Amniotic epithelial cell (primary cell): ENCODE data around the gene GPT2.
"Not testable (repeated sequence)": the region's sequence is repeated elsewhere in the genome, so short reads cannot be mapped to it uniquely, and the experiment has no call there.

Source experiments
- DNase-seq: peaks from one replicate; pipeline ENCODE4 v3.0.0-alpha.2; 2010; ENCODE audit warnings: low read depth

The GPT2 gene

GRCh38 chr16:46923513-46924295 is 39.5 kb downstream of the GPT2 start:
- no peak for DNase-seq

DNA sequence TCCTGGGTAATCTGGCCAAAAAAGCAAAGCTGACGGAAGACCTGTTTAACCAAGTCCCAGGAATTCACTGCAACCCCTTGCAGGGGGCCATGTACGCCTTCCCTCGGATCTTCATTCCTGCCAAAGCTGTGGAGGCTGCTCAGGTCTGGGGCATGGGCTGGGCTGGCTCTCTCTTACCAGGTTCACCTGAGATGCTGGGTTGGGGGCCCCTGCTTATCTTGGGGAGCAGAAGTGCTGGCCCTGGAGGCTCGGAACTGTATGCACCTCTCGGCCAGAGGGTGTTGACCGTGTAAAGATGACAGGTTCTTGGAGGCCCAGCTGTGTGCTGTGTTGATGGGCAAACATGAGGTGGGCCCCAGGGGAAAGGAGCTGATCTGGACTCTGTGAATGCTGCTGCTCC is 40.2 kb downstream of the GPT2 start:
- no peak for DNase-seq

- DNase-seq = no peak
Measured at GRCh38 chr16:46926470-46927225, 42.5 kb downstream of the GPT2 start.

- DNase-seq = no peak
Measured at GRCh38 chr16:46927273-46927672, 43.1 kb downstream of the GPT2 start.

GRCh38 chr16:46928811-46929210 is 44.6 kb downstream of the GPT2 start:
- no peak for DNase-seq

GRCh38 chr16:46929378-46930332 is 45.5 kb downstream of the GPT2 start:
- DNase-seq = peak; percentile 36

DNA sequence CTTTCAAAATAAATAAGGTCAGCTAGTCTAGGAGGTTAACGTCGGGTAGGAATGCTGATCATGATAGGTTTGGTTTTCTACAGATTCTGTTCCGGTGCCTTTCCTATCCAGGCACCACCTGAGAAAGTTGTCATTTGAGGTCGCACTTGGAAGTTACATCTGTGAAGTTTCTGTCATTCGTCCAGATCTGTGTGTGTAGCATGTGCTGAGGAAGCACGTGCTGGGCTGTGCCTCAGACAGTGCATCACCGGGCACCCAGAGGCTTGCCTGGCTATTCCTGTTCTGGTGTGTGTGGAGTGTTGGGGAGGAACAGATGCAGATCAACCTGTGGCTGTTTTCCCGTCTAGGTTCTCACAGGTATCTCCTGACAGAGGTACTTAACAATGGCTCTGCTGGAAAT is 46.7 kb downstream of the GPT2 start:
- no peak for DNase-seq

GRCh38 chr16:46932802-46933201 is 48.6 kb downstream of the GPT2 start:
- no peak for DNase-seq

GRCh38 chr16:46937536-46937935 is 53.4 kb downstream of the GPT2 start:
- DNase-seq = no peak

DNA sequence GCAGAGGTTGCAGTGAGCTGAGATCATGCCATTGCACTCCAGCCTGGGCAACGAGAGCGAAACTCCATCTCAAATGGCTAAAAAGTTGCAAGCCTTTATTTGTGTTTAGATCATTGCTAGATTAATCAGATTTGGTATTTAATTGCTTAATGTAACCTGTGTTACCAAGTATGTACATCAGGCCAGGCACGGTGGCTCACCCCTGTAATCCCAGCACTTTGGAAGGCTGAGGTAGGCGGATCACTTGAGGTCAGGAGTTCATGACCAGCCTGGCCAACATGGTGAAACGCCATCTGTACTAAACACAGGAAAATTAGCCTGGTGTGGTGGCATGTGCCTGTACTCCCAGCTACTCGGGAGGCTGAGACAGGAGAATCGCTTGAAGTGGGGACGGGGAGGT is 60.6 kb downstream of the GPT2 start:
- DNase-seq = not testable (repeated sequence)

DNA sequence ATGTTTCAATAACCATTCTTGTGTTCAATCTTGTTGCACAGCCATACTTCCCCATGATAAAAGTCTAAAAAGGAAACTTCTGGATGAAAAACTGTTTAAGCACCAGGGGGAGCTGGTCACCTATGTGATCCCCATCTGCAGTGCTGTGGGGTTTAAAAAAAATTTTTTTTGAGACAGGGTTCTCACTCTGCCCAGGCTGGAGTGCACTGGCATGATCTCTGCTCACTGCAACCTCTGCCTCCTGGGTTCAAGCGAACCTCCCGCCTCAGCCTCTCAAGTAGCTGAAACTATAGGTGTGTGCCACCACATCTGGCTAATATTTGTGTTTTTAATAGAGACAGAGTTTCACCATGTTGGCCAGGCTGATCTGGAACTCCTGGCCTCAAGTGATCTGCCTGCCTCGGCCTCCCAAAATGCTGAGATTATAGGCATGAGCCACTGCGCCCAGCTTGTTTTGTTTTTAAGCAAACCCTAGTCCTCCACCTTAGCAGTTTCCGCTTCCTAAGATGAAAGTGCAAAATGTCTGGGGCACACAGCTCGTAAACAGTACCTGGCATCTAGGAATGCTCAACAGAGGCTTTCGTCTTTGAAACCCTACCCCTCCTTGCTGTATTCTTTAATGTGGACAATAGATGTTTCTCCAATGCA is 63.9 kb downstream of the GPT2 start:
- peak; percentile 34 for DNase-seq

DNA sequence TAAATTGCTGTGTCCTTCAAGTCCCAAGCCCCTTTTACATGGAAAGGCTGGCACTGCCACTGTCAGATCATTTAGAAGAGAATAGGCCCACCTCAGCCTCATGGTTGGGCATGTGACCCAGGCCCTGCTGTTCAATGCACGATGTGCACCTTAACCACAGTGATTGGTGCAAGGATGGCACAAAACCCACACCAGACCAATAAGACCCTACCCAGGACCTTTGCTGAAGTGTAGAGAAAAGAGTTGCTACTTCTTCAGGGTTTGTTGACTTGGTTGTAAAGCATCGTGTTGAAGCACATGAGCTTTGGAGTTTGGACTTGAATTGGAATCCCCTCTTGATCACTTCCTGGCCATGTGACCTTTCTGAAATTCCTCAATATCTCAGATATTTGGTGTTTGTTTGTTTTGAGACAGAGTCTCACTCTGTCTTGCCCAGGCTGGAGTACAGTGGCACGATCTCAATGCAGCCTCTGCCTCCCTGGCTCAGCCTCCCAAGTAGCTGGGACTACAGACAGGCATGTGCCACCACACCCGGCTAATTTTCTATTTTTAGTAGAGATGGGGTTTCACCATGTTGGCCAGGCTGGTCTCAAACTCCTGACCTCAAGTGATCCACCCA is 64.5 kb downstream of the GPT2 start:
- no peak for DNase-seq

GRCh38 chr16:46949241-46949892 is 65.2 kb downstream of the GPT2 start:
- no peak for DNase-seq

DNA sequence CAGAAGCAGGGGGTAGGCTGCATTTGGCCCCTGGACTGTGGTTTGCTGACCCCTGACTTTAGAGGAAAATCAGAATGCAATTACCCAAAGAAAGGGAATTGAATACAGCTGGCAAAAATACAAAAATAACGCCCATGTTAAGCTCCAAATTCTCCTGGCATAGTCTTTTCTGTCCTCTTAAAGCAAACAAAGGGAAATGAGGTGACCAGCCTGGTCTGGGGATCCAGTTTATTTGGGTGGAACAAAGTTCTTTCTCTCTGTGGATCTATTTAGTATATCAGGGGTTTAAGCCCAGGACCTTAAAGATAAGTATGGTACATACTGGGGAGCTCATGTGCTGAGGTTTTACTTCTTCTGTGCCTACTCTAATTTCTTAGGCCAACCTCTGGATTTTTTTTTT is 65.8 kb downstream of the GPT2 start:
- DNase-seq = no peak

DNA sequence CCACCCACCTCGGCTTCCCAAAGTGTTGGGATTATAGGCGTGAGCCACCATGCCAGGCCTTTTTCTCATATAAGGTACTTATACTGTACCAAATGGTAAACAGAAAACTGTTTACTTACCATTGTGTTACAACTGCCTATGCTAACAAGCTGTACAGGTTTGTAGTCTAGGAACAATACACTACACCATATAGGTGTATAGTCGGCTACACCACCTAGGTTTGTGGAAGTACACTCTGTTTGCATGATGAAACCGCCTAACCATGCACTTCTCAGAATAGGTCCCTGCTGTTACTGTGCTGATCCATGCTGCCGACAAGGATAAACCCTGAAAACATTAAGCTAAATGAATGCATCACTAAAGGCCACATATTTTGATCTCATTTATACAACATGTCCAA is 70.4 kb downstream of the GPT2 start:
- DNase-seq = no peak

DNA sequence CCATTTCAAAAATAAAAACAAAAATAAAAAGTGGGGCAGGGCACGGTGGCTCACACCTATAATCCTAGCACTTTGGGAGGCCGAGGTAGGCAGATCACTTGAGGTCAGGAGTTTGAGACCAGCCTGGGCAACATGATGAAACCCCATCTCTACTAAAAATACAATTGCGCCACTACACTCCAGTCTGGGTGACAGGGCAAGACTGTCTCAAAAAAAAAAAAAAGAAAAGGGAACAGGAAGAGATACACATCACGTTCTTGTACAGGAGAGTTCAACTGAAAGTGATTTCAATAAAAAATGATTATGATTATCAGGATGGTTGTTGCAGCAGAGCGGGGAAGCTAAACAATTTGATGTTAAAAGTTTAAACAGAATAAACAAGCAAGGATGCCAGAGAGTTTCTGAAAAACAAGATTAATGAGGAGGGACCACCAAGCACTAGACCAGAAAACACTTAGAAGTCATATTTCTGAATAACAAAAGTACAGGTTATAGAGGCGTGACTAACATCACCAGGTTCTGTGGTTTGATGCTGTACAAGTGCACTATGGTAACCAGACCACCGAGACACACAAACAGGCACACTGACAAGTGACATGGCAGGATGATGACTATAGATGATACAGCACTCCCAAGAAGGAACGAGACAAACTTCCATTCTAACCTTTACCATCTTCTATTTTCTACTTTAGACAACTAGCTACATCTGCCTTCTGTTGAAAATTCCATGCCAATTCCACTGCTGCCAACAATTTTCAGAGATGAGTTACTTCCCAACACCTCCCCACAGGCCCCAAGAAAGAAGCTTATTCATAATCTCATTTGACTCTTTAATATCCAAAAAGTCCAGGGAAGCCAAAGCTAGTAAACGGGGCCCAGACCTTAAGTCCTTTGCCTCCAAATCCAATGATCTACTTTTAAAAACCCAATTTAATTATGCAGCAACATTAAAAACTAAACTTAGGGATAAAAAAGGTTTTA is 77.5 kb downstream of the GPT2 start:
- no peak for DNase-seq

DNA sequence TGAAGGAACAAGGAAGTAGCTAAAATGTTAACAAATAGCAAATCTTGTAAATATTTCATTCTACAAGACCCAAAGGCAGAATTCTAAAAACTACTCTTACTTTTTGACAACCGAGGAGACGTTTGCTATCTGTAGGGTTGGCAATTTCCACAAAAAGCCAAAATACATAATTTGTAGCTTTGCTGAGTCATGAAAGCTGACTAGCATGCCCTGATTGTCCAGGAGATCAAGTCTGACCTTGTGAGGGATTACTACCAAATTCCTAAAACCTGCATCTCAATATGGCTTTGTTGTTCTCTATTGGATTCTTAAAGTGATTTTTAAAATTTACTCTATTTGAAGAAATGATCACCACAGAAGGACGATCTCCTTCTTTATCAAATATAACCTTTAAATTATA is 78.5 kb downstream of the GPT2 start:
- peak; percentile 47 for DNase-seq

DNA sequence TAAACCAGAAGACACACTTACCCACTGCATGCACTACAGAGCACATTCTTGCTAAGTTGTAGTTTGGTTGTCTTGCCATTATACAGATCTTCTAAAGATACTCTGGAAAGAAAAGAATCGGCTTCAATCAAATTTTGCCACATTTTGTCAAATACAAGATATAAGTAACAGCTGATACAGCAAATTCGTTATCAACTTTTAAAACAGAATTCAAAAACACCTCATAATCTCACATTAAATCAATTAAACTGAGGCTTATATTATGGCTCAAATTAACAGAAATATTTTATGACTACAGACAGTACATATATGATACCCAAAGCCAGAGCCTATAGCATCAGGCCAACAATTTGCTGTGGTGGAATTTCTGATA is 83.9 kb downstream of the GPT2 start:
- DNase-seq = no peak

- peak; percentile 20 for DNase-seq
Measured at GRCh38 chr16:46970089-46970488, 85.9 kb downstream of the GPT2 start.

DNA sequence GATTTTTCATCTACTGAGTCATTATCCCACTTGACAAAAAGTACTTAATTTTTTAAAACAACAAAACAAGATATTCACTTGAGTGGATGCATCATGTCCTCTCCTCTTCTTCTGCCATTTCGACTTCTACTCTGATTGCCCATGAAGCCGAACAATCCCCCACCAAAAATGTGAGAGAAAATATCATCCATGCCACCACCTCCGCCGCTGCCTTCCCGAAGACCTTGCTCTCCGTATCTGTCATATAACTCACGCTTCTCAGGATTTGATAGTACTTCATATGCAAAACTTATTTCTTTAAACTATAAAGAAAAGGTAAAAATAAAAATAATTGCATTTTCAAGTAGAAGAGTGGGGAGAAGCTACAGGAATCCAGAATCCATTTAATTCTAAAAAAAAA is 87.1 kb downstream of the GPT2 start:
- DNase-seq = no peak
